HG03139 (cell line): ENCODE data around the gene PUS10.
A peak's percentile ranks its signal among the peaks of the same experiment; 100 is the strongest.
"Not testable (repeated sequence)": the region's sequence is repeated elsewhere in the genome, so short reads cannot be mapped to it uniquely, and the experiment has no call there.

Experiments
- ATAC-seq: cut with Tn5 transposase; IDR thresholded peaks from one replicate; pipeline ENCODE4 v1.9.1; 2021; ENCODE audit not compliant: unreplicated experiment

Gene PUS10, protein sequence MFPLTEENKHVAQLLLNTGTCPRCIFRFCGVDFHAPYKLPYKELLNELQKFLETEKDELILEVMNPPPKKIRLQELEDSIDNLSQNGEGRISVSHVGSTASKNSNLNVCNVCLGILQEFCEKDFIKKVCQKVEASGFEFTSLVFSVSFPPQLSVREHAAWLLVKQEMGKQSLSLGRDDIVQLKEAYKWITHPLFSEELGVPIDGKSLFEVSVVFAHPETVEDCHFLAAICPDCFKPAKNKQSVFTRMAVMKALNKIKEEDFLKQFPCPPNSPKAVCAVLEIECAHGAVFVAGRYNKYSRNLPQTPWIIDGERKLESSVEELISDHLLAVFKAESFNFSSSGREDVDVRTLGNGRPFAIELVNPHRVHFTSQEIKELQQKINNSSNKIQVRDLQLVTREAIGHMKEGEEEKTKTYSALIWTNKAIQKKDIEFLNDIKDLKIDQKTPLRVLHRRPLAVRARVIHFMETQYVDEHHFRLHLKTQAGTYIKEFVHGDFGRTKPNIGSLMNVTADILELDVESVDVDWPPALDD

DNA sequence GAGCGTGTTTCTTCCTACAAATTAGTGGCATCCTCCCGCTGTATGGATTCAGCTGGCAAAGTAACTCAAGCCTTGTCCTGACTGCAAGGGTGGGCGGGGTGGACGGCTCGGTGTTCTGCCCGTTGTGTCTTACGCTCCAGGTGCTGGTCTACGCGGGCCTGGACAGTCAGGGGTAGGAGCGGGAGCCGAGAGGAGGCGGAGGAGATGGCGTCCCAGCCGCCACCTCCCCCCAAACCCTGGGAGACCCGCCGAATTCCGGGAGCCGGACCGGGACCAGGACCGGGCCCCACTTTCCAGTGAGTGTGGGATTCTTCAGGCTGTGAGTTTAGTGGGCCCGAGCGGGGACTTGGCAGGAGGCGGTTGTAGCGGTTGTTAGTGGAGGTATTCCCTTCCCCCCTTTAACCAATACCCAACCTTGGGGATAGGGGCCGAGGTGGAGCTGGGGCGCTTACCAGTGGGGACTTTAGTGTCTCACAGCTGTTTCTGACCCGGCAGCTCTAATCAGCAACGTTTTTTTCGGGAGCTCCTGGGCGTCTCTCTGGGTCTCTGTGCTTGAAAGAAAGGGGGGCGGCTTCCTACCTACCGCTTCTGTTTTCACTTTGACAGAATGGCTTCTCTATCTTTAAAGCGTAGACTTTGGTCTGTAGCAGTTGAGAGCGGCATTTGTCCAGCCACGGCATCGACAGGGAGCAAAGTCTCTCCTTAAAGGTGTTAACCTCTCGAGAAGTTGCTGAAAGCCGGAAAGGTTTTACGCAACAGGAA lies at the start of gene PUS10, which contains the start of gene PEX13:
Gene PUS10, minus strand, starts transcription at position 700 of the 762 bp plus-strand sequence. CDS start 6,365 bp downstream, outside the sequence.
Gene PEX13, plus strand, starts transcription at position 165 of the 762 bp plus-strand sequence. Its CDS starts 40 bp downstream, at position 205.
- peak; percentile 75 for ATAC-seq

DNA sequence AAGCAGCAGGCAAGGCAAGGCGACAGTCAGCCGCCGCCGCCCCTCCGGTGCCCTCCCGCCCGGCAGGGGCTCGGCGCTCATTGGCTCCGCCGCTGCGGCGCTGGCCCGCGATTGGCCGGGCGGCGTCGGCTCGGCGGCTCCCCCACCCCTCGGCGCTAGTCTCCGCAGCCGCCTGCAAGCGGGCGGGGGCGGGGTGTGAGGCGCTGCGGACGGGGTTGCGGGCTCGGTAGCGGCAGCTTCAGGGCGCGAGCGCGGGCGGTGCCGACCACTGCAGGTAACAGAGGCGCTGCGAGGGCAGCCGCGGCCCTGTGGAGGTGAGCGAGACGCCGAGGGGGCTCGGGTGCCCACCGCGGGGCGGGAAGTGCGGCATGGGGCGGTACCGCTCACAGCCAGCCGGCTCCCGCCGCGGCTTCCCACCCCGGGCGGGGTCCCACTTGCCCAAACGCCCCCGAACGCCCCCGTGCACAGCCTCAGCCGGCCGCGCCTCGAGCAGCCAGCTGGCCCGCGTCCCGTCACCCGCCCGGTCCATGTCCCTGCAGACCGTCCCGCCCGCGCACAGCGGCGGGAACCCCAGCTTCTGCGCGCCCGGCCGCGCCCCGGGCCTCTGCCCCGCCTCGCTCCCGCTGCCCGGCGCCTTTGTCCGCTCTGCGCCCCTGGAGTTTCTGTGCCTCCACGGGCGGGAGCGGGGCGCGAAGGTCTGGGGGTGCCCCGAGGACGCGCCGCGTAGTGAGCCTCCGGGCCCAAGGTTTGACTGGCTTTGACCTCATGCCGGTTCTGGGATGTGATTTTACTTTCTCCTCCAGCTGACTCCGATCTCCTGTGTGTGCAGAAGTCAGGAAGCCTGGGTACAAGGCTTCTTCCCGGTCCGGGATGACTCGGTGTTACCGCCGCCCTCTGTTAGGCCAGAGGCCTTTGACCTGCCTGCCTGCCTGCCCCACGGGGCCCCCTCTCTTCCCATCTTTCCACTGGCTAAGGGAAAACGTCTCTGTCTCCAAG lies 48.0 kb upstream of the PUS10 start, which contains the start of gene SANBR:
Gene SANBR, plus strand, starts transcription at position 158 of the 996 bp plus-strand sequence. CDS start 4,480 bp downstream, outside the sequence.
- peak; percentile 95 for ATAC-seq

DNA sequence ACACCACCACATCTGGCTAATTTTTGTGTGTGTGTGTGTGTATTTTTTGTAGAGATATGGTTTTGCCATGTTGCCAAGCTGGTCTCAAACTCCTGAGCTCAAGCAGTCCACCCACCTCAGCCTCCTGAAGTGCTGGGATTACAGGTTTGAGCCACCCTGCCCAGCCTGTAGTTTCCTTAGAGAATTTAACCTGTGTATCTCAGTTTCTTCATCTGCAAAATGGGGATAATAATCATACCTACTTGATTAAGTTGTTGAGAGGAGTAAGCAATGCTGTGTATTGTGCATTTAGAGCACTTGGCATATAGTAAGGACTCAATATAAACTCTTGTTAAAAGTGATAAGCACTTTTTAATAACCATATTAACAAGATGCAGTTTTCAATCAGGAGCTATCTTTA lies 41.3 kb upstream of the PUS10 start:
- no peak for ATAC-seq

DNA sequence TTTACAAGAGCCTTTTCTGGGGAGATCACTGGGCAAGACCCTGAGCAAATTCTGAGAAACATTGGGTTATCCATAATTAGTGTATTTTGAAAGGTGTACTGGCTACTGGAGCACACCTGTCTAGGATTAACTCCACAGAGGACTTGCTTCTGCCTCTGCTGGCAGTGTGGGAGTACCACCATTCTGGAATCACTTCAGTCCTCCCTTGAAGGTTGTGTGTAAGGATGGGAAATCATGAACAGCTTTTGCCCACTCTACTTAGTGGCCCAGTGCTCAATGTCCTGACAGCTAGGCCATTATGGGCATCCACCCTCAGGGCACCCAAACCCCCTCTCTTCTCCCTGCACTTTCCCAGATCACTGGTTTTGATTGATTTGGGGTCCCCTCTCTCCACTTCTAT lies 39.5 kb upstream of the PUS10 start:
- no peak for ATAC-seq

DNA sequence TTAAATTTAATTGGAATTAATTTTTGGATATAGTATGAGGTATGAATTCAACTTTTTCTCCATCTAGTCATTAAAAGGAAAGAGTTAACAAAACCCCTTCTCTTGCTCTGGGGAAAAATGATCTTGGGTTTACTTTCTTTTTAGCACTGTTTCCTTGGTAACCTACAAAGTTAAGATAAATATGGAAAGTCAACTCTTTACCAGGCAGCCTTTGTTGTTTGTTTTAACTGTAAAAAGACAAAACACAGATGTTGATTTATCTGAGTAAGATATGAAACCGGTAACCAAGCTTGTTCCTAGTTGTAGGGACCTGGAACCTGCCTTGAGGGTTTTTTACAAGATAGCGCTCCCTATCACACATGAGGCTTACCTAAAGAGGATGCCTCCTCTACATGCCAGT lies 37.5 kb upstream of the PUS10 start:
- no peak for ATAC-seq

DNA sequence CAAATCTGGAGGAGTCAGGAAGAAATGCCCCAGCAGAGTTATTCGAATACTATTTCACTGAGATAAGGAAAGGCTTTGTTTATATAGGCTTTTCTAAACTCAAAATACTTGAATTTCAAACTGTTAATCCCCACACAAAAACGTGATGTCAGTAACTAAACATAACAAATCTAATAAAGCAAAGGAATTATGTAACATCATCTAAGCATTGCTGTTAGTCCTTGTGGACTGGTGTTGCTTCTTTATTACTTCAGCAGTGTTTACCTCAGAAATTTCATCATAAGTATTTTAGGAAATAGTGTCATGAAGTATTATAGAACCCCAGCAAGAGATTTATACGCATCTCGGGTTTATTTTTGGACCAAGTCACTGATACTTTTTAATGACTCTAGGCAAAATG lies 27.9 kb upstream of the PUS10 start:
- no peak for ATAC-seq

DNA sequence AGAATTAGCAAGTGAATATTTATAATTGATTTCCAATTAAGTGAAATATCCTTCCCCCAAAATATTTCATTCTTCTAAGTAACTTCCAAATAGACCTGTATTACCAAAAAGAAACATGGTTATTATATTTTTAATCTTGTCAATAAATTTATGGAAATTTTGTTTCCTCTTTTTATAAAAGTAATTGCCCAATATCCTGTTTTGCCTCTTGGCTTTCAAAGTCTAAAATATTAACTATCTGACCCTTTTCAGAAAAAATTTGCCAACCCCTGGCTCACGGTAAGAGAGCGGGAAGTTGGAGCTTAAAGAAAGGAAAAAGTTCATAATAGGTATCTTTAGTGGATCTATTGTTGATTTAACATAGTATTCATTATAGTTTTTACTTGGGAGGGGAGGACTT lies 27.2 kb upstream of the PUS10 start:
- no peak for ATAC-seq

DNA sequence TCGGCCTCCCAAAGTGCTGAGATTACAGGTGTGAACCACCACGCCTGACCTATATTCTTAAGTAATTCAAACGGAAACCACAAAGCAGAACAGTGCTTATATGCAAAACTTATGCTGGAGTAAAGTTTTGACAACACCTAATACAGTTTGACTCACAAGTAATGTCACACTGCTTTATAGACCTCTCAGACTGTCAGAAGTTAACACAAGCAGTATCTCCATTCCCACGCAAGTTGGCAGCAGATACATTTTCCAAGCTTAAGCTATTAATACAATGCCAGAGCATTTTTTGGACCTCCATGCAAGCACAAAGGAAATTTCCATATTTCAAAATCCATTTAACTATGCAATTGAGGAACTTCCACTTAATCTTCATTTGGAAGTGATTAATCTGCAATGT lies 26.6 kb upstream of the PUS10 start:
- no peak for ATAC-seq

DNA sequence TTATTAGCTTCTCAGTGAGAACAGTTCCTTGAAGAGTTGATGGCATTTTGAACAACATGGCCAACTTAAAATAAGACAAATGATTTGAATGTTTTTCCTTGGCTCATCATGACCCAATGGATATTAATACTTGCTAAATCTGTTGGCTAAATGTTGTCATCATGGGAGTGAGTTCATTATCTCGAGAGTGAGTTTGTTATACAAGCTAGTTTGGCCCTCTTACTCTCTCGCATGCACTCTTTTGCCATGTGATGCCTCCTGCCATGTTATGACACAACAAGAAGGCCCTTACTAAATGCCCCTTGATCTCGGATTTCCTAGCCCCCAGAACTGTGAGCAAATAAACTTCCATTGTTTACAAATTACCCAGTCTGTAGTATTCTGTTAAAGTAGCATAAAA lies 24.8 kb upstream of the PUS10 start:
- ATAC-seq: no peak

DNA sequence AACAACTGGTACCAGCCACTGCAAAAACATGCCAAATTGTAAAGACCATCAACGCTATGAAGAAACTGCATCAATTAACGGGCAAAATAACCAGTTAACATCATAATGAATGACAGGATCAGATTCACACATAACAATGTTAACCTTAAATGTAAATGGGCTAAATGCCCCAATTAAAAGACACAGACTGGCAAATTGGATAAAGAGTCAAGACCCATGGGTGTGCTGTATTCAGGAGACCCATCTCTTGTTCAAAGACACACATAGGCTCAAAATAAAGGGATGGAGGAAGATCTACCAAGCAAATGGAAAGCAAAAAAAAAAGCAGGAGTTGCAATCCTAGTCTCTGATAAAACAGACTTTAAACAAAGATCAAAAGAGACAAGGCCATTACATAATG lies 18.6 kb upstream of the PUS10 start:
- not testable (repeated sequence) for ATAC-seq

DNA sequence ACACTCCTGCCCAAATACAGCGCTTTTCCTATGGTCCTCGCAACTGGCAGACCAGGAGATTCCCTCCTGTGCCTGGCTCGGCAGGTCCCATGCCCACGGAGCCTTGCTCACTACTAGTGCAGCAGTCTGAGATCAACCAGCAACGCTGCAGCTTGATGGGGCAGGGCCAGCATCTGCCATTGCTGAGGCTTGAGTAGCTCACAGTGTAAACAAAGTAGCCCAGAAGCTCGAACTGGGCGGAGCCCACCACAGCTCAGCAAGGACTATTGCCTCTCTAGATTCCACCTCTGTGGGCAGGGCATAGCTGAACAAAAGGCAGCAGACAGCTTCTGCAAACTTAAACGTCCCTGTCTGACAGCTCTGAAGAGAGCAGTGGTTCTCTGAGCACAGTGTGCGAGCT lies 16.5 kb upstream of the PUS10 start:
- not testable (repeated sequence) for ATAC-seq

DNA sequence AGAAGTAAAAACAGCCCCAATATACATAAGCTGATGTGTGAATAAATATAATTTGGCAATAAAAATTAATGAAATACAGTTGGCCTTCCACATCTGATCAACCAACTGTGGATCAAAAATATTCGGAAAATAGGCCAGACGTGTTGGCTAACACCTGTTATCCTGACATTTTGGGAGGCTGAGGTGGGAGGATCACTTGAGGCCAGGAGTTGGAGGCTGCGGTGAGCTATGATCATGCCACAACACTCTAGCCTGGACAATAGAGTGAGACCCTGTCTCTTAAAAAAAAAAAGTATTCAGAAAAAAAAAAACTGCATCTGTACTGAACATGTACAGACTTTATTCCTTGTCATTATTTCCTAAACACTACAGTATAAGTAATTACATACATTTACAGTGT lies 11.5 kb upstream of the PUS10 start:
- ATAC-seq: no peak

DNA sequence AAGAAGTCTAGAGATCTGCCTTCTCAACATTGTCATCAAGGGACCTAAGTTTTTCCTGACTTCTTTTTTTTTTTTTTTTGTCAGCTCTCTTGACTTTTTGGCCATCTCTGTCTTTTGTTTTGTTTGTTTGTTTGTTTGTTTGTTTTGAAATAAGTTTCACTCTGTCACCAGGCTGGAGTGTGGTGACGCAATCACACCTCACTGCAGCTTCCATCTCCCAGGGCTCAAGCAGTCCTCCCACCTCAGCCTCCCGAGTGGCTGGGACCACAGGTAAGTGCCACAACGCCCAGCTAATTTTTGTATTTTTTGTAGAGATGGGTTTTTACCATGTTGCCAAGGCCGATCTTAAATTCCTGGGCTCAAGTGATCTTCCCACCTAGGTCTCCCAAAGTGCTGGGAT lies 5.6 kb upstream of the PUS10 start:
- no peak for ATAC-seq

DNA sequence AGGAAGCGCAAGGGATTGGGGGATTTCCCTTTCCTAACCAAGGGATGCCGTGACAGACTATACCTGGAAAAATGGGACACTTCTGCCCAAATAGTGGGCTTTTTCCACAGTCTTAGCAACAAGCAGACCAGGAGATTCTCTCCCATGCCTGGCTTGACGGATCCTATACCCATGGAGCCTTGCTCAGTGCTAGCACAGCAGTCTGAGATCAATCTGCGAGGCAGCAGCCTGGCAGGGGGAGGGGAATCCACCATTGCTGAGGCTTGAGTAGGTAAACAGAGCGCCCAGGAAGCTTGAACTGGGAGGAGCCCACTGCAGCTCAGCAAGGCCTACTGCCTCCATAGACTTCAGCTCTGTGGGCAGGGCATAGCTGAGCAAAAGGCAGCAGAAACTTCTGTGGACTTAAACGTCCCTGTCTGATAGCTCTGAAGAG lies 3.2 kb upstream of the PUS10 start:
- no peak for ATAC-seq

DNA sequence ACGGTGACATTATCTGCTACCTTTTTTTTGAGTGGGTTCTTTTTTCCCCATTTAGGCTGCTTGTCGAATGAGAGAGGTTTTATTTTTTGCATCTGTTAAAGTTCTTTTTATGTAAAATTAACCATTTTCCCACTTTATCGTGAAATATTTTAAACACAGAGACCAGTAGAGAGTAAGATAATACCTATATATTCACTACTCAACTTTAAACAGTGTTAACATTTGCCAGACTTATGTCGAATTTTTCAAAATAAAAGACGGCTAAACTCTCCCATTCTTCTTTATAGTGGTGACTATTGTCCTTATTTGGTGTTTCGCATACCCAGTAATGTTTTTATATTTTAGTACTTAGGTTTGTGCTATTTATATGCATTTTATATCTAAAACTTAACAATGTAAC lies 743 bp upstream of the PUS10 start:
- no peak for ATAC-seq

DNA sequence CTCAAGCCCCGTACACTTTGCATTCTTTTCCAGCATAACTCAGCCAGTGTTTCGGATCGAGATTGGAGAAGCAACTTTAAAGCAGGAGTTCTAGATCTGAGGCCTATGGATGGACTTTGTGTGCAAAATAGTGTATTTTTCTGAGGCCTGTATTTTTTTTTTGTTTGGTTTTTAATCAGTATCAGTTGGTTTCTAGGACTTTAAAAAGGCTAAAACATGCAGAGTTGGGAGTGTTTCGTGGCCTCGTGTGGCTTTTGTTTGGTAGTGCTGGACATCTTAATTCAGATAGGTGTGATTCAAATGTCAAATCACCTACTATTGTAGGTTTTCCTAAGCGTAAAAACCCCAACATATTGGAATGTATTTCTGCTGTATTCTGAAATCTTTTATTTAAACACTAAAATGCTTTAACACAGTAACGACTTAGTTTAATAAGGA lies 282 bp upstream of the PUS10 start:
- no peak for ATAC-seq

DNA sequence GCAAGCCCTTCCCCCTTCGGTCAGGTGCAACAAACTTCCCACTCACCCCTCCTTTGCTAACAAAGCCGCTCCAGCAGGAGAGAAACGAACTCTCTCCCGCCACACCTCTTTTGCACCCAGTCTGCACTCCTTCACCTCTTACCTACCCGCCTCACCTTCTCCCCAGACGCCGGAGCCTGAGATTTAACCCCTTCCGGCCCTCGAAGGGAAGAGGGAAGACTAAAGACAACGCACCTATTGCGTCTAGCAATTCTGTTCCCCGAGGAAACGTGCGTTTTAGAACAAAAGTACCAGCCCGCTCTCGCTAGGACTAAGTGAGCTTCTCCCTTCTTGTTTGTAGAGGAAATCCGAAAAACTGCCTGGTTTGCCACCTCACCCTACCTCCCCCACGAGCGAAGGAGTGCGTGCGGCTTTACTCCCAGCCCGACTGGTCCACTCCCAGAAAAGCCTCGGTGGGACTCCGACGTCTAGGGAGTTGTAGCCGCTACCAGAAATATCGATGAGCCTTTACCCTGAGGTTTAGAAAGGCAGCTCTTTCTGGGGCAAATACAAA lies 976 bp downstream of the PUS10 start:
- ATAC-seq: peak; percentile 55

DNA sequence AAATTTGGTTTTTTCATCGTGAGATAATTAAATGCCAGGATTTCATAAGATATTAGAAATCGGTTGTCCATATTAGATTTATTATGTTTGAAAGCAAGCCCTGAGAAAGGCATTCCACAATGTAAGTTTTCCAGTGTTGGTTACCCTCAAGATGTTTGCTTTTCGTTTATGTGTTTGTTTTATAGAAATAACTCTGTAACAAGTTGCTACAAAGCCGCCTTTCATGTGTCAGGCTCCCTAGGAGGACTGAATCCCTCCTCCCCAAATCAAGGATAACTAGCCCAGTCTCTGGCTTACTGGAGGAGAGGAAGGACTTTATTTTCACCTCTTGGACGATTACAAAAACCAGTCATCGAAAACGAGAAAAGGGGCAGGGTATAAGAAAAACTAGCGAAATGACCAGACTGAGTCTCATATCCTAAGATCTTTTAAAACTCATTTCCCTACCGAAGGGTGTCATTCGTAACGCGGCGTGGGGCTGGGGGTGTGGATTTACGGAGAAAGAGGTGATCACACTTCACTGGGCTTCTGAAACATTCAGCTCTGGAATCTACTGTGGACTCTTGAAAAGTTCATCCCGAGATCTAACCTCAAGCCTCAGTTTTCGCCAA lies 1.6 kb downstream of the PUS10 start:
- ATAC-seq: no peak

DNA sequence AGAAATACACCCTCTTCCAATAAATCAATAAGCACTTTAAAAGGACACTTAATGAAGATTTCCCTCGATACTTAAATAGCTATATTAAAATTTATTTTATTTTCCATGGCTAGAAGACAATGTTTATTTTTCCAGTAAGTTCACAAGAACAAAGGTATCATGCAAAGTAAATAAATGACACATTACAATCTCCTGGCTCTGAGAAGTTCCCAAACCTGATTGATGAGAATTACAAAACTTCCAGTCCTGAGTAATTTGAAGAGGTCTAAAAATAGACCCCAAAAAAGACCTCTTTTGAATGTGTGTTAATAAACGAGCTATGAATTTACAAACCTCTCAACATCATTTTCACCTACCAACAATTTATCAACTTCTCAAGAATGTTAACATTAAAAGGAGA lies 2.1 kb downstream of the PUS10 start:
- no peak for ATAC-seq

DNA sequence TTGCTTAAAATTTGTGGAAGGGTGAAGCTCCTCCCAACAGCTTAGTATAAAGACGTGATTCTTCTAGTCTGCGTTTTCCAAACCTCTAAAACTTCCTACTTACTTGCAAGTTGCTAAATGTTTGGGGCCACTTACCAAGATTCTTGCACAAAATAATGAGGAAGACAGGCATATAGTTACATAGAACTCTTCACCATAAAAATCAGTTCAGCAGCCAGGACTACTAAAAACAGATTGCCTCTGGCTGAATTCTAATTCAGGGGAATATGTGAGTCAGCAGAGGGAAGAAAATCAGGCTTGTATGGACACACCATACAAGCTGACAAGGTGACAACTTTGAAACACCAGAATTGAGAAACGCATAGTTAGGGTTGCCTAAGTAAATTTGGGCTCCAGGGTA lies 3.3 kb downstream of the PUS10 start:
- ATAC-seq: no peak
